C1 segment of cervical spinal cord (tissue), 14 donors: ENCODE results near the gene GSK3B.
"Not testable (repeated sequence)": the region's sequence is repeated elsewhere in the genome, so short reads cannot be mapped to it uniquely, and the experiment has no call there.

Experiments used
- DNase-seq, 14 donors: peaks; one replicate each; lab custom pipeline; 2025; lab: John Stamatoyannopoulos, UW

GSK3B gene

GRCh38 chr3:120013481-120013880 is 80.8 kb downstream of the GSK3B start:
- DNase-seq, result no peak

GRCh38 chr3:120005741-120006140 is 88.5 kb downstream of the GSK3B start:
- DNase-seq, result not testable (repeated sequence)

GRCh38 chr3:120004008-120004498 is 90.2 kb downstream of the GSK3B start:
- DNase-seq, result not testable (repeated sequence)

GRCh38 chr3:119998166-119998565 is 96.1 kb downstream of the GSK3B start:
- no peak for DNase-seq

GRCh38 chr3:119990888-119991287 is 103.4 kb downstream of the GSK3B start:
- DNase-seq, result no peak

GRCh38 chr3:119989981-119990655 is 104.1 kb downstream of the GSK3B start:
- DNase-seq, result no peak

- DNase-seq, result not testable (repeated sequence)
Observed at GRCh38 chr3:119986812-119987211, 107.4 kb downstream of the GSK3B start.

GRCh38 chr3:119981386-119981785 is 112.9 kb downstream of the GSK3B start:
- DNase-seq, result no peak

GRCh38 chr3:119978554-119979208 is 115.6 kb downstream of the GSK3B start:
- peak in 2 of 14 donors; percentile 1 to 38 for DNase-seq

GRCh38 chr3:119977353-119977752 is 116.9 kb downstream of the GSK3B start:
- no peak for DNase-seq

- DNase-seq, result no peak
Observed at GRCh38 chr3:119976214-119976613, 118.0 kb downstream of the GSK3B start.

- DNase-seq, result no peak
Observed at GRCh38 chr3:119974656-119975055, 119.6 kb downstream of the GSK3B start.

GRCh38 chr3:119973018-119973646 is 121.1 kb downstream of the GSK3B start:
- DNase-seq, result no peak

GRCh38 chr3:119969759-119970158 is 124.5 kb downstream of the GSK3B start:
- no peak for DNase-seq

GRCh38 chr3:119967353-119968006 is 126.8 kb downstream of the GSK3B start:
- no peak for DNase-seq

- no peak for DNase-seq
Observed at GRCh38 chr3:119965692-119966091, 128.6 kb downstream of the GSK3B start.

GRCh38 chr3:119964294-119964693 is 130.0 kb downstream of the GSK3B start:
- no peak for DNase-seq

- DNase-seq, result peak in 1 of 14 donors; percentile 4
Observed at GRCh38 chr3:119955972-119956371, 138.3 kb downstream of the GSK3B start.

- DNase-seq, result no peak
Observed at GRCh38 chr3:119950666-119951325, 143.5 kb downstream of the GSK3B start.

GRCh38 chr3:119945291-119945690 is 149.0 kb downstream of the GSK3B start:
- DNase-seq, result no peak

GRCh38 chr3:119944091-119944490 is 150.2 kb downstream of the GSK3B start:
- no peak for DNase-seq

GRCh38 chr3:119939077-119939476 is 155.2 kb downstream of the GSK3B start:
- no peak for DNase-seq
